GM12874 (cell line): Measurements from ENCODE around the gene OPN4.

Experiments
- TF ChIP-seq, protein P1 (sequence below): IDR thresholded peaks from 2 replicates; pipeline ENCODE4 v1.5.1; 2011; ENCODE audit warnings: low read depth, mild to moderate bottlenecking, control low read depth, low read length, moderate library complexity; ENCODE audit not compliant: insufficient read depth

Gene OPN4

GRCh38 chr10:86655173-86655540 lies 810 bp downstream of the OPN4 start:
- TF ChIP-seq, protein P1, sequence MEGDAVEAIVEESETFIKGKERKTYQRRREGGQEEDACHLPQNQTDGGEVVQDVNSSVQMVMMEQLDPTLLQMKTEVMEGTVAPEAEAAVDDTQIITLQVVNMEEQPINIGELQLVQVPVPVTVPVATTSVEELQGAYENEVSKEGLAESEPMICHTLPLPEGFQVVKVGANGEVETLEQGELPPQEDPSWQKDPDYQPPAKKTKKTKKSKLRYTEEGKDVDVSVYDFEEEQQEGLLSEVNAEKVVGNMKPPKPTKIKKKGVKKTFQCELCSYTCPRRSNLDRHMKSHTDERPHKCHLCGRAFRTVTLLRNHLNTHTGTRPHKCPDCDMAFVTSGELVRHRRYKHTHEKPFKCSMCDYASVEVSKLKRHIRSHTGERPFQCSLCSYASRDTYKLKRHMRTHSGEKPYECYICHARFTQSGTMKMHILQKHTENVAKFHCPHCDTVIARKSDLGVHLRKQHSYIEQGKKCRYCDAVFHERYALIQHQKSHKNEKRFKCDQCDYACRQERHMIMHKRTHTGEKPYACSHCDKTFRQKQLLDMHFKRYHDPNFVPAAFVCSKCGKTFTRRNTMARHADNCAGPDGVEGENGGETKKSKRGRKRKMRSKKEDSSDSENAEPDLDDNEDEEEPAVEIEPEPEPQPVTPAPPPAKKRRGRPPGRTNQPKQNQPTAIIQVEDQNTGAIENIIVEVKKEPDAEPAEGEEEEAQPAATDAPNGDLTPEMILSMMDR = no peak

- TF ChIP-seq, protein P1 = no peak
Observed at GRCh38 chr10:86655596-86655995, 1.2 kb downstream of the OPN4 start.

DNA sequence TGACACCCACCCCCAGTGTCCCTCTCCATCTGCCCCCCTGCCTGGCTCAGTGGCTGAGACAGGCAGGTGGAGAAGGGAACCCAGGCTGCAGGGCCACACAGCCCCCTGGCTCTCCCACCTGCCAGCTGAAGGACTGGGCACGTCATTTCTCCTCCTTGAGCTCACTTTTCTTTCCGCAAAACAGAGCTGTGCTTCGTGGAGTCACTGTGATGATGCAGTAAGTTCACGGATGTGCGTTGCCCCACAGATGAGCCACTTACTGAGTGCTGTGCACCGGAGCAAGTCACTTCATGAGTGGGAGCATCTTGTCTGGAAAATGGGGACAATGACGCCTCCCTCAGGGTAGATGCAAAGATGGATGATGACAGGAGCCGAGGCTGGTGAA lies 2.7 kb downstream of the OPN4 start:
- TF ChIP-seq, protein P1 = no peak

GRCh38 chr10:86657396-86658011 lies 3.2 kb downstream of the OPN4 start:
- TF ChIP-seq, protein P1 = no peak

DNA sequence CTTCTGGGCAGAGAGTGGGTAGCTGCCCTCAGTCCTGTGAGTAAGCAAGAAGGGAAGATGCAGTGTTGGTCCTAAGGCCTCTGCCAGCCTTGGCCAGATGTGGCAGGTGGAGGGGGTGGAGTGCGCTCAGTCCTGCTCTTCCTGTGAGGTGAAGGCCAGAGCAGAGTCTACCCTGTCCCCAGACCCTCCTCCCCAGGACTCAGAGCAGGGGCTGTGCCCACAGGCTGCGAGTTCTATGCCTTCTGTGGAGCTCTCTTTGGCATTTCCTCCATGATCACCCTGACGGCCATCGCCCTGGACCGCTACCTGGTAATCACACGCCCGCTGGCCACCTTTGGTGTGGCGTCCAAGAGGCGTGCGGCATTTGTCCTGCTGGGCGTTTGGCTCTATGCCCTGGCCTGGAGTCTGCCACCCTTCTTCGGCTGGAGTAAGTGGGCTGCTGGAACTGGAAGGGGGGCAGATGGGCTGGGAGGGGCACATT lies 4.0 kb downstream of the OPN4 start:
- TF ChIP-seq, protein P1 = no peak

- TF ChIP-seq, protein P1 = no peak
Observed at GRCh38 chr10:86658751-86659150, 4.4 kb downstream of the OPN4 start.

DNA sequence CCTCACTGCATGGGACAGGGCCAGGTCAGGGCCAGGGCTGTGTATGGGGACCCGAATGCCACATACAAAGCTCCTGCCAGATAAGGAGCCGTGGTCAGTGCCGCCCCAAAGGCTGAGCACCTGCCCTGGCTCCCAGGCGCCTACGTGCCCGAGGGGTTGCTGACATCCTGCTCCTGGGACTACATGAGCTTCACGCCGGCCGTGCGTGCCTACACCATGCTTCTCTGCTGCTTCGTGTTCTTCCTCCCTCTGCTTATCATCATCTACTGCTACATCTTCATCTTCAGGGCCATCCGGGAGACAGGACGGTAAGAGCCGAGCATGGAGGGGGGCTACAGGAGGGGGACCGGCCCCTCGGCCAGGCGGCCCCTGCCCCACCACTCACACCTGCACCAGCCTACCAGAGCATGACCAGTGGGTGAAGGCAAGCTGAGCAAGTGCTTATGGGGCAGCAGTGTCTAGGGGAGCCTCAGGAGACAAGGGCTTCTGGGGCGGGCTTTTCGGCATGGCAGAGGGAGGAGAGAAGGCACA lies 4.9 kb downstream of the OPN4 start:
- TF ChIP-seq, protein P1 = no peak
